Measurements from ENCODE around the gene GULP1.
"Not testable (repeated sequence)": the region's sequence is repeated elsewhere in the genome, so short reads cannot be mapped to it uniquely, and the experiment has no call there.

The GULP1 gene

DNA sequence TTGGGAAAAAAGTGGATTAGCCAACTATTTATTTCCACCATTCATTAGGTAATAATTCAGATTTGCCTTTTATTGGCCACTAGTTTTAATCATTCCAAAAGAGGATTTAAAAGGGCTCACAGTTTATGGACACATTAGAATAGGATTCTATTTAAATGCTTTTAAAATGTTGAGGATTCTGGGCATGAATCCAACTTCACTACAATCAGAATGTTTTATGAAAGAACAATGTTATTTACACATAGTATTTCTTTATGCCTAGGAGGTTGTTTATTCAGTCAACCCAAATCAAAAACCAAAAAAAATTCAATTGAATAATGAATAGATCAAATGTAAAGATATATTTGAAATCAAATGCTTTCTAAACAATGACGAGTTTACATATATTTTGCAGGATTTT, 232.2 kb downstream of the GULP1 start:
- no peak for DNase-seq (ENCODE audit: low read depth in 3 of 3, low spot score in 1 of 3)

DNA sequence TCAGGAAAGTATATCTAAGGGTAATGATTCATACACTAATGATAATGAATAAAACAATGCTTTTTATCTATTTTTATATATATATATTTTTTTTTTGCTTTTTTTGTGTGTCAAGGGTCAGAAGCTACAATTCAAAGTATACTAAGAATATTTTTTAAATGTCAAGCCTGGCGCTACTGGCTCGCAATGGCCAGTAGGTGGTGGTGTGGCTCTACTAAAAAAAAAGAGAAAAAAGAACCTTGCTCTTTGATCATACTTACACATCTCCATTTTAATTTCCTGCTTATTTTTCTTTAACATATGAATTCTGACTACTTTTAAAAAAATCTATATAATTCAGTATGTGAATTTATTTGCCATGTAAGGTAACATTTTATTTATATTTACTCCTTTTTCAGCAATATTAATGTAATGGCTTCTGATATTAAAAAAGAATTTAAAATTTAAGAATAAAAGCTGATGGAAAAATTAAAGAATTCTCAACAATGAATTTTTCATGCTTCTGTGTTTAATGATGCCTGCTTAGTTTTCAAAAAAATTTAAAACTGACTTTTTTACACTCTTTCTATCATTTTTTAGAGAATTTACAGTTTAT, 232.9 kb downstream of the GULP1 start:
- DNase-seq (ENCODE audit: low read depth in 3 of 3, low spot score in 1 of 3), result no peak

DNA sequence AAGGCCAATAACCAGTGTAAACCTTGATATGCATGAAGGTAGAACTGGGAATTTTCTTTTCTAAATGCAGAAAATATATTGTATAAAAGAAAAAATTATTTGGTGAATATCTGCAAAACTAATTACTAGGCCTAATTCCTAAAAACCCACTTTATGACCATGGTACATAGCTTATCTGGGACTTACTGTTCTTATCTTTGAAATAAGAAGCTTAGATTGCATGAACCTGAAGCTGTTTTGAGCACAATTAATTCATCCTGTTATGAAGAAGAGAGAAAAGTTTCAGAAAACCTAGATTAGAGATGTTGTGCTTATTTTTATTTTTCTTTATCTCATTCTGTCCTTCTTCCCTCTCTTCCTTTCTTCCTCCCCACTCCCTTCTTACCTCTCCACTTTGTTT, 235.0 kb downstream of the GULP1 start:
- no peak for DNase-seq (ENCODE audit: low read depth in 3 of 3, low spot score in 1 of 3)

DNA sequence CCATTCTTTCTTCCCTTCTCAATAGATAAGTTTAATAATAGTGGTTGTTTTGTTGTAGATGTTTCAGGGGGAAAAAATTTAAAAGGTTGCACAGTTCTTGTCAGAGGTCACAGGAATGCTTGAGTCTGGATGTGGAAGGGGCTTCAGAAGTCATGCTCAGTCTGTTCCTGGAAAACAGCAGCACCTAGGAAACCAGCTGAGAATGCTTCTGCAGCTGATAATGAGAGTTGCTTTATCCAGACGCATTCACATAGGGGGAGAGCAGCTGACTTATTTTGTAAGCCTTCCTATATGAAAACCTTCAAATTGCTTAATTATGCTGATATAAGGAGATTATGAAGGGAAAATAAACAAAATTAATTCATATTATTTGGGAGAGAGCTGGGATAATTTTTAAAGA, 235.5 kb downstream of the GULP1 start:
- DNase-seq (ENCODE audit: low read depth in 3 of 3, low spot score in 1 of 3), result no peak

DNA sequence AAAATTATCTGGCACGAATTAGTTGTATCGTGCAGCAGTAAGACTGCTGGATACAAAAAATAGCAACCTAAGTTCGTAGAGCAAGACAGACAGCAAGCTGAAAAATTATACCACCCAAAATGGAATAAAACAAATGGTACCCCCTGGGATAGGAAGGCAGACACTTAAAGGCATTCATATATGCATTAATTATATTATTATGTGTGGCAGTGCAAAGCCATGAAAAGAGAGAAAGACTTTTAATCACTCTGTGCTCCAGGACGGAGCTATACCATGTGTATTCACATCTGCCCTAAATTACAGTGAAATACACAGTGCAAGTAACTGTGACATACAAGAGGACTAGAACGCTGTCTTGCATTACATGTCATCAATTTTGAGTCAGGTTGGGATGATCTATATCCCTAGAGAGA, 235.9 kb downstream of the GULP1 start:
- DNase-seq (ENCODE audit: low read depth in 3 of 3, low spot score in 1 of 3), result no peak

DNA sequence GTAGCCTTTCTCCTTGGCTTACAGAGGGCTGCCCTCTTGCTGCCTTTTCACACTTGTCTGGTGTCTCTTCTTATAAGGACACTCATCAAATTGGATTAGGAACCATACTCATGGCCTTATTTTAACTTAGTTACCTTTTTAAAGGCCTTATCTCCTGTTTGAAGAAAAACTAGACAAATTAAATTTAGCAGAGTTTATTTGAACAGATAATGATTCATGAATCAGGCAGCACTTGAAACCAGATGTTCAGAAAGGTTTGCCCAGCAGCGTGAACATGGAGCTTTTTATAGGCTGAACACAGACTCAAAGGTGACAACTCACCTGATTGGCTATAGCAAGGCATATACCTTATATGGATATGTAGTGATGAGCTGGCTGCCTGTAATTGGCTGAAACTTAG, 238.0 kb downstream of the GULP1 start:
- DNase-seq (ENCODE audit: low read depth in 3 of 3, low spot score in 1 of 3), result no peak

DNA sequence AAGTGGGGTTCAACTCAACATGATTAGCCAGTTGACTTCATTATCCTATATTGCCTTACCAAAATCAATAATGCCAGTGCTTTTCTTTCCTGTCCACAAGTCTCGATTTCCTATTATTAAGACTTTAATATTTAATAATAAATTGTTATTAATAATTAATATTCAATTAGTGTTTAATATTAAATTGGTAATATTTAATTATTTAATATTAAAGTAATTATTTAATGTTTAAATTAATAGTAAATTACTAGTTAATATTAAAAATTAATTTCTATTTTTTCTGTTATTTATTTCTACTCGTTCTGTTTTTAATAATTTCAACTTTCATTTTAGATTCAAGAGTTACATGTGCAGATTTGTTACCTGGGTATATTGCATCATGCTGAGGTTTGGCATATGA, 243.2 kb downstream of the GULP1 start:
- DNase-seq (ENCODE audit: low read depth in 3 of 3, low spot score in 1 of 3), result no peak

DNA sequence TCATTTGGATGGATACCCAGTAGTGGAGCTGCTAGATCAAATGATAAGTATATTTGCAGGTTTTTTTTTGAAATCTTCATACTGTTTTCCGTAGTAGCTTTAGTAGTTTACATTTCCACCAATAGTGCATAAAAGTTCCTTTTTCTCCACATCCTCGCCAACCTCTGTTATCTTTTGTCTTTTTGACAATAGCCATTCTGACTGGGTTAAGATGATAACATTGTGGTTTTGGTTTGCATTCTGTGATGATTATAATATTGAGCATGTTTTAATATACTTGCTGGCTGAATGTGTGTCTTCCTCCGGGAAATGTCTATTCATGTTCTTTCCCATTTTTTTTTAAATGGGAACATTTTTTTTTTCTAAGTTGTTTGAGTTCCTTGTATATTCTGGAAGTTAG, 260.0 kb downstream of the GULP1 start:
- DNase-seq (ENCODE audit: low read depth in 3 of 3, low spot score in 1 of 3), result no peak

DNA sequence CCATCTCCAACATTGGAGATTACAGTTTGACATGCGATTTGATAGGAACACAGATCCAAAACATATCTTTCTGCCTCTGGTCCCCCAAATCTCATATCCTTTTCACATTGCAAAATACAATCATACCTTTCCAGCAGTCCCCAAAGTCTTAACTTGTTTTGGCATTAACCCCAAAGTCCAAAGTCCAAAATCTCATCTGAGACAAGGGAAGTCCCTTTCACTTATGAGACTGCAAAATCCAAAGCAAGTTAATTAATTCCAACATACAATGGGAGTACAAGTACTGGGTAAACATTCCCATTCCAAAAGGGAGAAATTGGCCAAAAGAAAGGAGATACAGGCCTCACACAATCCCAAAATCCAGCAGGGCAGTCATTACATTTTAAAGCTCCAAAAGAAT, 265.4 kb downstream of the GULP1 start:
- no peak for DNase-seq (ENCODE audit: low read depth in 3 of 3, low spot score in 1 of 3)

DNA sequence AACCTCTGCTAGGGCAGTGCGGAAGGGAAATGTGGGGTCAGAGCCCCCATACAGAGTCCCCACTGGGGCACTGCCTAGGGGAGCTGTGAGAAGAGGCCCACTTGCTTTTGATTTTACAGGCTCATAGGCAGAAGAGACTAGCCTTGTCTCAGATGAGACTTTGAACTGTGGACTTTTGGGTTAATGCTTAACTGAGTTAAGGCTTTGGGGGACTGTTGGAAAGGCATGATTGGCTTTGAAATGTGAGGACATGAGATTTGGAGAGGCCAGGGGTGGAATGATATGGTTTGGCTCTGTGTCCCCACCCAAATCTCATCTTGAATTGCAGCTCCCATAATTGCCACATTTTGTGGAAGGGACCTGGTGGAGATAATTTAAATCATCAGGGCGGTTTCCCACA, 267.8 kb downstream of the GULP1 start:
- not testable (repeated sequence) for DNase-seq (ENCODE audit: low read depth in 3 of 3, low spot score in 1 of 3)

DNA sequence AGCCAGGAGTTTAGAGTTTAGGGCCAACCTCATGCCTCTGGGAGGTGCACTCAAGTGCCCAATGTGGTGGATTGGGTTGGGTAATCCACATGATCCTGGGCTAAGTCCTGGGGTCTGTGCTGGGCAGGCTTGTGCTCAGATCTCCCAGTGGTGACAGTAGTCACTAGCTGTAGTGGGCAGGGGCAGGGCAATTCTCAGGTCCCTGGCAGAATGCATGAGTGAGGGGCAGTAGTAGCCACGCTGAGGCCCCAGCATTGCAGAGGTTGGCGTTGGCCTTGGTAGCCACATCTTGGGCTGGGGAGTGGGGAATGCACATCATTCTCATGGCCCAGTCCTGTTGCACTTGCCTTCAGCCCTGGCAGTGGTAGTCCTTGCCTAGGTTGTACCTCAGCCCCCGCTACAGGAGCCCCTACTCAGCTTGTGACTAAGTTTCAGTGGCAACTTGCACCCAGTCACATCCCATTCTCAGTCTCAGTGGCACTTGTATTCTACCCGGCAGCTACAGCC, 269.9 kb downstream of the GULP1 start:
- no peak for DNase-seq (ENCODE audit: low read depth in 3 of 3, low spot score in 1 of 3)

DNA sequence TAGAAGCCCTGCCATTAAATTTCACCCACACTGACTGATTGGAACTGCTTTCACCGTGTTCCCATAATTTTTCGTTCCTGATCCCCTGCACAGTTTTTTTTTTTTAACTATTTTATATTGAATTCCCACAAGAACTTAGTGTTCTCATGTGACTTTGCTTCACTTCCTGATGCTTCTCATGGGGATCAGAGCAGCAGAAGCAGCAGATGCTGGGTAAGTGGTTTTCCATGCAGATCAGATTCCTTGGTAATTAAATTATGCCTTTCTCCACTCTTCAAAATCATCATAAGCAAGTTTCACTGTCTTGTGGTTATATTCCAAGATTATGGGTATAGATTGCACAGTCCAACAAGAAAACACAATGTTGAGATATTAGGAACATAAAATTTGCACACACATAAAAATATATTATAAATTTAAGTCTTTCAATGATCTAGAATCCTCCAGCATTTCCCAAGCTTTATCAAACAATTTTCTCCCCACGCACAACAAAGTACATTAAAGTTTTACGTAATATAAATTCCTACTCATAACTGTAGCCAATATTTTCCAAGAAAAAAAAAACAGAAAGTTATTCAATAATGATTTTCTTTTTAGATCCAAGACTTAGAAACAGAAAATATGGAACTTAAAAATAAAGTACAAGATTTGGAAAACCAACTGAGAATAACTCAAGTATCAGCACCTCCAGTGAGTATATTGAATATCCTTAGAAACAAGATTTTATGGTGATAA, 277.9 kb downstream of the GULP1 start:
- no peak for DNase-seq (ENCODE audit: low read depth in 3 of 3, low spot score in 1 of 3)

DNA sequence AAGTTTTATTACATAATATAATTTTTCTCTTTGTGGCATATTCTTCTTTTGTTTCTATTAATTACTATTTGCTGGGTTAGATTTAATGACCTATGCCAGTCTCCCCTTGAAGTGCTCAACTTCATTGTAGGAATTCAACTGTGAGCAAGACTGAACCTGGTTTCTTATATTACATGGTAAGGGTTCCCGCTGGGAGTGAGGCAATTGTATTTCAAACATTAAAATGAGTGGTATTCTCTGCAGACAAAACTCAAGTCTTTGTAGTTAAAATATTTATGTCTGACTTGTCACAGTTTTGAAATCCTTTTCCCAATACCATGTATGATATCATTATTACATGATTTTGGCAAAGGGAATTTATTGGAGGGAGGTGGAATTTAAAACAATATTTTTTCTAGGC, 278.7 kb downstream of the GULP1 start:
- DNase-seq (ENCODE audit: low read depth in 3 of 3, low spot score in 1 of 3), result no peak

DNA sequence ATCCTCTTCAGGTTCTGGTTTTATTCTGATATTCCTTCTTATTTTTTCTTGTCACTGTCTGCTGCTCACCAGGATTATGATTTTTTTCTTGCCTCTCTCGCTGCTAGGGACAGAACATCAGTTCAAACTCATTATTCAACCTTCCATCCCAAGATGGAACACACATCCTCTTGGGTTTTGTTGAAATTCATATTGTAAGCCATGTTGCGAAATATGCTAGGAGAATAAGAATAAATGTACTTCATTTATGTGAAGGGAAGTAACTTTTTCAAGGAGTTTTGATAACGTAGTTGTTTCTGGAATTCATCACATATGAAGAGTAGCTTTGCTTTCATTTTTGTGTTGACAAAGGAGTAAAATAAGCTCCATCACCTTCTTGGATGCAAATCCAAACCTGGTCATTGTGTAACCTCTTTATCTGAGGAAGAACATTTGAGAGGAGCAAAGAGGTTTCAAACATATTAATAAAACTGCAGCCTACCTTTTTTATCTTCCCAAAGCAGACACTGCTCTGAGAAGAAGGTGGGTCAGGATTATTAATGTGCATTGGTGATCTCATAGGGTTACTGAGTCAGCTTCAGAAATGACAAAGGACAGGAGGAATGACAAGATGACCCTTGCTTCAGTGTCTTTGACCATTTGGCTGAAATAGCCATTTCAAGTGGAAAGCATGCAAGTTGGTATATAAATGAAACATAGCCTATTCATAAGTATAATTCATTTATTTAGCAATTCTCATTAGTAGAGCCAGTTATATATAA, 280.0 kb downstream of the GULP1 start:
- no peak for DNase-seq (ENCODE audit: low read depth in 3 of 3, low spot score in 1 of 3)

DNA sequence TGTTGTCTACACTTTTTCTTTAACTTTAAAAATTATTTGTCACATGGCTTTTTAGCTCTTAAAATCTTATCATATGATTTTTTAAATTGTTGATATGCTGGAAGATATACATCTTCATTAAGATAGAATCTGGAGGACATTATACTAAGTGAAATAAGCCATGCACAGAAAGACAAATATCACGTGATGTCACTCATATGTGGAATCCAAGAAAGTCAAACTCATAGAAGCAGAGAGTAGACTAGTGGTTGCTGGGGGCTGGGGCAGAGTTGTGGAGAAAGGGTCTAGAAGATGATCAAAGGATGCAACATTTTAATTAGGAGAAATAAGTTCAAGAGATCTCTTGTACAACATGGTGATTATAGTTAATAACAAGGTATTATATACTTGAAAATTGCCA, 280.9 kb downstream of the GULP1 start:
- DNase-seq (ENCODE audit: low read depth in 3 of 3, low spot score in 1 of 3), result no peak

DNA sequence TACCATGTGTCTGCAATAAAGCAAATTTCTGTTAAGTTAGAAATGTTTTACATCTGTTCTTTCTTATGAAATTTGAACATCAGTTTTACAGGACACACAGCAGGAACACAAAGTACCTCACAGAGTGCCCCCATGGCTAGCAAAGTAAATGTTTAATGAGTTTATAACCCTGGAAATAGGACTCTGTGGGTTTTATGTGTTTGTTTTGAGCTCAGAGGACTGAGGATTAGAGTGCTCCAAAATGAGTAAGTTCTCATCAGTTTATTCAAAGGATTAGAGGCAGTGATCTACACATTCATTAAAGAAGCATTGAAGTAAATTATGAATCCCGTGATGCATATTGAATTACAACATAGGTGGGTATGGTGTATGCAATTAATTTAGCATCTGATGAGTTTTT, 281.8 kb downstream of the GULP1 start:
- DNase-seq (ENCODE audit: low read depth in 3 of 3, low spot score in 1 of 3), result no peak

DNA sequence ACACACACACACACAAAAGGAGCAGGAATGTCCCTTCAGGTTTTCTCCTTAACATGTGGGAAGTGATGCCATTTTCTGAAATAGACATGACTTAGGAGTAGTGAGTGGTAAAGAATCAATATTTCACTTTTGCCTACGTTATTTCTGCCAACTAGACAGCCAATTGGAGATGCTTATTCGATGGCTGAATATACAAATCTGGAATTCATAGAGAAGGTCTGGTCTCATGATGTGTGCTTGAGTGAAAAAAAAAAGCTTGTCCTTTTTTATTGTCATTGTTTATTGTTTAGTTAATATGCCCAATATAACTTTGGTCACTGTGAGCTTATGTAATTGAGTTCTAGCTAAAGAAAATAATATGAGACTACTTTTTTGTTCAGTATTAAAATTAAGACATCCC, 284.3 kb downstream of the GULP1 start:
- no peak for DNase-seq (ENCODE audit: low read depth in 3 of 3, low spot score in 1 of 3)

DNA sequence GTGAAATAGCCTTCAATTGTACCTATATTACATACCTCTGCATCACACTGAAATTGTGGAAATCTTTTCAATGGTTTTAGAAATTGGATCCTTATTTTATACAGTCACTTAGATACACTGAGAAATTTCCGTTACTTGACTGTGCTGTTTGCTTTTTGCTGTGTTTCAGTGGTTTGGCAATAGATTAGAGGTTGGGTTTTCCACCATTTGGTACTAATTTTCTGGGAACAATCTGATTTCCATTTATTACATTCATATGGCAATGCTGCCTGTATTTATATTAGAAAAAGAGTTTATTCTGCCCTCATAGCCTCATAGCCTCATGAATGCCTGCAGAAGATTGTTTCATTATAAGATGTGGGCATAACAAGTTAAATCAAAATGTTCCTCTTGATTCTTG, 285.0 kb downstream of the GULP1 start:
- no peak for DNase-seq (ENCODE audit: low read depth in 3 of 3, low spot score in 1 of 3)

DNA sequence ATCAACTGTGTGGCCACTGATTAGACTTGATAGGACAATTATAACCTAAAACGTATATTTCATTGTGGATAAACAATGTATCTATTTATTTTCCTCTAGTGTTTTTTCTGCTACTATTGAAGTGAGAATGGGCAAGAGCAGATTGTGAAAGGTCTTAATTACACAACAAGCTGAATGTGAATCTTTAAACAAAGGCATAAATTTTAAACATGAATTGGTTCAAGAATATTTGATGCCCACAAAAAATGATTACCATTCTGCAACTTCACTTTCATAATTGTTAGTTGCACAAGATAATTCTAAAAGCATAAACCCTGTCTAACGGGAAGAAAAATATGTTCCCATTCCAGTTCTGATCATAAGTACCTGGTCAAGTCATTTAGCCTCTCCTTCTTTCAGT, 285.6 kb downstream of the GULP1 start:
- DNase-seq (ENCODE audit: low read depth in 3 of 3, low spot score in 1 of 3), result no peak

DNA sequence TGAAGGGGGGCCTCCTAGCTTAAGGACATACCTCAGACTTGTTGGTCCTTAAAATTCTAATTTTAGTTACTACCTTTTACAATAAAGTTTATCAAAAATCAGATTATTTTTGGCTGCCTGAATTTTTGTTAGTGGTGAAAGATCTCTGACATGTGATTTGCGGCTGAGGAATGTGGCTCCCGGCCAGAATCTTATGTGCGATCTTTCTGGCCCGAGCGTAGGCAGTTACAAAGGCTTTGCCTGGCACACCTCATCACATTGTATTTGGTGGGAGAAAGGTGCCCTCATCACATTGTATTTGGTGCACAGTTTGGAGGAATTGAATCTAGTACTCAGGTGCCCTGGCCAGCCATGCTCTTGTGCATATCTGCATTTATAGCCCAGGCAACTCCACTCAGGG, 289.1 kb downstream of the GULP1 start:
- no peak for DNase-seq (ENCODE audit: low read depth in 3 of 3, low spot score in 1 of 3)

DNA sequence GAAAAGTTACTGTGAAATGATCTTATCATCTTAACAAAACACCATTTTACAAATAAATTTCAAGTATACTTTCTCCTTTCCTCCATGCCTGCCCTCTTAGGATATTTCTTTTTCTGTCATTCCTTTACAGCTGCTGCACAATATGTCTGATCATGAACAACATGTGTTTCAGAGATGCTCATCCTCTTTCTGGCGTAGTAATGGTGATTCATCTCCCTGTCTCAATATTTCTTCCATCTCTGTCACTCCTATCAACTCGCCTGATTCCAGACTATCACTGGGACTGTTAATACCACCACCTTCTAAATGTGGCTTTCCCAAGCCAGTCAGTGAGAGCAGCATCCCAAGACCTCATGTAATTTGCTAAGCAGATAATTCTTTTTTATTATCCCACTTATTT, 290.5 kb downstream of the GULP1 start:
- no peak for DNase-seq (ENCODE audit: low read depth in 3 of 3, low spot score in 1 of 3)

DNA sequence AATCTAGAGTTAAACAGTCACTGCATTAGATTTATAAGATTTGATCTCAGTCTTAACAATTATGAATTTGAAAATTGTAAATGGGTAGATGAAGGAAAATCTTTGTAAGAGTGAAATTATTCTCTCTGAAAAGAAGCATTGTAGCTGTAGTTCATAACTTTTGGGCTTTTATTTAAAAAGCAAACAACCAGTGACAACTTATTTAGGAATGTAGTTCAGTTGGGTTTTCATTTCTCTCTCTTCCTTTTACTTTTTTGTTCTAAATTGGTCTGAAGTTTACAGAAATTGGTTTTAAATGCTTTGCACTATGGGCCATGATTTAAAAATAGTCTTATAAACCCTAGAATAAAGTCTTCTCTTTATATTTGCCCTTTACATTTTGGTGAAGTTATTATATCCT, 296.6 kb downstream of the GULP1 start:
- DNase-seq (ENCODE audit: low read depth in 3 of 3, low spot score in 1 of 3), result no peak

All from stimulated activated CD4-positive, alpha-beta T cell treated with anti-CD3 and anti-CD28 coated beads, TNF-alpha, amount 100 ng/mL, for 1 hour (primary cell).